ENCODE data around the gene NIP7. TPM values are rescaled to one million over a fixed set of nuclear protein-coding genes. Genes with fewer than 3 reads are reported as not detected.

Gene NIP7
- total RNA-seq, 1 donor from 2014 or later = 45.5 TPM

Other genes starting within 250 kb of the NIP7 start
- gene HAS3, start 234.1 kb upstream of the NIP7 start, total RNA-seq = 4.7 and 8.4 TPM in 2 replicates
- 34.8 and 42.0 TPM in 2 replicates for gene CHTF8, start 207.2 kb upstream of the NIP7 start, total RNA-seq
- 12.8 and 21.9 TPM in 2 replicates for gene UTP4, start 207.1 kb upstream of the NIP7 start, total RNA-seq
- 10.5 and 24.3 TPM in 2 replicates for gene SNTB2, start 152.6 kb upstream of the NIP7 start, total RNA-seq
- gene VPS4A, start 28.4 kb upstream of the NIP7 start, total RNA-seq = 41.9 and 45.6 TPM in 2 replicates
- 25.6 and 31.3 TPM in 2 replicates for gene PDF, start 9.2 kb upstream of the NIP7 start, total RNA-seq
- gene COG8, start 208 bp upstream of the NIP7 start, total RNA-seq = 18.2 and 18.7 TPM in 2 replicates
- 0.13 TPM in 1 of 2 replicates, not detected in the other for gene TMED6, start 12.0 kb downstream of the NIP7 start, total RNA-seq
- 9.1 and 10.0 TPM in 2 replicates for gene TERF2, start 46.2 kb downstream of the NIP7 start, total RNA-seq
- gene CYB5B, start 84.8 kb downstream of the NIP7 start, total RNA-seq = 39.2 and 42.8 TPM in 2 replicates
- gene NFAT5, start 226.2 kb downstream of the NIP7 start, total RNA-seq = 8.8 and 11.1 TPM in 2 replicates

Measured in bronchial epithelial cell (primary cell).